HCT116 (cell line): ENCODE data around the gene NET1. TPM values are rescaled to one million over a fixed set of nuclear protein-coding genes. Genes with fewer than 3 reads are reported as not detected.

Source experiments
- ATAC-seq: fragments of 200-7000 bp; cut with Tn5 transposase; 2 replicates; pipeline ENCODE4 v1.9.1; 2020; ENCODE audit warnings: mild to moderate bottlenecking, moderate library complexity
- BruUV-seq: library from RNA; stranded (reverse); fragments of 400-500 nt; replicated peaks from 2 replicates; lab custom pipeline; 2021; lab: Mats Ljungman, UMichigan
- CTCF ChIA-PET: fragments of 300-600 bp; sonication (Branson Sonifier 250); formaldehyde crosslinking; loops from one replicate; lab custom pipeline; 2021; ENCODE audit warnings: antibody characterized with exemption; lab: Charles Lee
- POLR2A ChIA-PET: fragments of 300-600, 350-600 bp; sonication (Branson Sonifier 250); formaldehyde crosslinking; loops from one replicate; lab custom pipeline; 2021; ENCODE audit warnings: antibody characterized with exemption; lab: Charles Lee
- RAD21 ChIA-PET, 2 experiments: fragments of 300-600 bp; sonication (Branson Sonifier 250); formaldehyde crosslinking; loops; one replicate each; lab custom pipeline; 2023; ENCODE audit warnings: low total read pairs in 2 of 2; ENCODE audit not compliant: uncharacterized antibody in 2 of 2, unreplicated experiment in 2 of 2, low non-redundant PET in 1 of 2; lab: Charles Lee
- DNase-seq: peaks from one replicate; pipeline ENCODE4 v3.0.0-alpha.2; 2010; ENCODE audit warnings: low read depth, low spot score
- H2AFZ ChIP-seq: fragments of 200-600 bp; shearing (Covaris generic), sonication (generic); 2 replicates; pipeline ENCODE4 v1.6.1; 2017; ENCODE audit warnings: low read depth, mixed run types, mixed read lengths, antibody characterized with exemption, low read length; ENCODE audit not compliant: poor library complexity, severe bottlenecking
- H3K27ac ChIP-seq: 2 replicates; pipeline ENCODE4 v1.5.1; 2012; ENCODE audit warnings: low read depth, low read length
- H3K27me3 ChIP-seq: fragments of 200-600 bp; sonication (generic); 2 replicates; pipeline ENCODE4 v1.6.1; 2016; ENCODE audit warnings: mixed run types, low read length, mixed read lengths; ENCODE audit not compliant: insufficient read depth
- H3K36me3 ChIP-seq, 2 experiments: fragments of 200-500 bp in 1 of 2; fragments of 200-600 bp in 1 of 2; sonication (Bioruptor generic) in 1 of 2; sonication (generic) in 1 of 2; 2 replicates each; pipeline versions ENCODE4 v1.5.1 to v1.6.1; 2014 to 2016; ENCODE audit warnings: low read length in 2 of 2, inconsistent platforms in 1 of 2, mixed read lengths in 1 of 2, mixed run types in 1 of 2; ENCODE audit not compliant: insufficient read depth in 2 of 2, control insufficient read depth in 1 of 2
- H3K4me1 ChIP-seq, 2 experiments: fragments of 200-600 bp in 1 of 2; sonication (generic) in 1 of 2; 2 replicates each; pipeline versions ENCODE4 v1.5.1 to v1.6.1; 2012 to 2017; ENCODE audit warnings: low read length in 2 of 2, inconsistent platforms in 1 of 2, mild to moderate bottlenecking in 1 of 2, mixed read lengths in 1 of 2, mixed run types in 1 of 2, moderate library complexity in 1 of 2; ENCODE audit not compliant: insufficient read depth in 2 of 2, control insufficient read depth in 1 of 2
- H3K4me2 ChIP-seq: fragments of 200-600 bp; sonication (generic); 2 replicates; pipeline ENCODE4 v1.6.1; 2017; ENCODE audit warnings: mixed run types, low read length, mixed read lengths
- H3K4me3 ChIP-seq, 2 experiments: fragments of 200-600 bp in 1 of 2; sonication (generic) in 1 of 2; replicated peaks in 1 of 2; 2 replicates each; pipeline ENCODE4 v1.5.1; 2011 to 2016; ENCODE audit warnings: low read length in 2 of 2, control low read depth in 1 of 2, low read depth in 1 of 2, mild to moderate bottlenecking in 1 of 2, mixed read lengths in 1 of 2, mixed run types in 1 of 2
- H3K79me2 ChIP-seq: fragments of 200-600 bp; sonication (generic); 2 replicates; pipeline ENCODE4 v1.6.1; 2017; ENCODE audit warnings: mild to moderate bottlenecking, mixed run types, low read length, moderate library complexity, mixed read lengths; ENCODE audit not compliant: insufficient read depth
- H3K9ac ChIP-seq: fragments of 200-600 bp; sonication (generic); 2 replicates; pipeline ENCODE4 v1.6.1; 2016; ENCODE audit warnings: low read length, mixed read lengths
- H3K9me2 ChIP-seq: fragments of 200-600 bp; sonication (generic), shearing (Covaris generic); 2 replicates; pipeline ENCODE4 v1.6.1; 2017; ENCODE audit warnings: mixed run types, mild to moderate bottlenecking, moderate library complexity; ENCODE audit not compliant: insufficient read depth
- H3K9me3 ChIP-seq, 2 experiments: fragments of 200-500 bp in 1 of 2; fragments of 200-600 bp in 1 of 2; sonication (Bioruptor generic) in 1 of 2; sonication (generic) in 1 of 2; 2 replicates each; pipeline ENCODE4 v1.6.1; 2014 to 2017; ENCODE audit warnings: low read length in 2 of 2, mixed read lengths in 2 of 2, inconsistent platforms in 1 of 2, low read depth in 1 of 2, mild to moderate bottlenecking in 1 of 2, mixed run types in 1 of 2, moderate library complexity in 1 of 2; ENCODE audit not compliant: control insufficient read depth in 1 of 2, insufficient read depth in 1 of 2
- H4K20me1 ChIP-seq: fragments of 200-600 bp; sonication (generic), shearing (Covaris generic); 2 replicates; pipeline ENCODE4 v1.6.1; 2017; ENCODE audit warnings: mixed run types, mild to moderate bottlenecking, moderate library complexity; ENCODE audit not compliant: insufficient read depth
- ATF3 ChIP-seq: IDR thresholded peaks from 2 replicates; pipeline ENCODE4 v1.6.1; 2012
- CBX3 ChIP-seq: IDR thresholded peaks from 2 replicates; pipeline ENCODE4 v1.6.1; 2012; ENCODE audit warnings: low read depth
- CEBPB ChIP-seq: IDR thresholded peaks from 2 replicates; pipeline ENCODE4 v1.6.1; 2012; ENCODE audit warnings: low read depth
- ELF1 ChIP-seq: IDR thresholded peaks from 2 replicates; pipeline ENCODE4 v1.6.1; 2012; ENCODE audit warnings: low read depth, borderline replicate concordance
- EZH2phosphoT487 ChIP-seq: fragments of 200-600 bp; IDR thresholded peaks from 2 replicates; pipeline ENCODE4 v1.6.1; 2018; ENCODE audit warnings: antibody characterized with exemption, borderline replicate concordance
- FOSL1 ChIP-seq: IDR thresholded peaks from 2 replicates; pipeline ENCODE4 v1.6.1; 2012; ENCODE audit warnings: low read depth
- REST ChIP-seq: IDR thresholded peaks from 2 replicates; pipeline ENCODE4 v1.6.1; 2012; ENCODE audit warnings: low read depth
- SP1 ChIP-seq: IDR thresholded peaks from 2 replicates; pipeline ENCODE4 v1.6.1; 2012; ENCODE audit warnings: low read depth
- SRF ChIP-seq: IDR thresholded peaks from 2 replicates; pipeline ENCODE4 v1.6.1; 2012; ENCODE audit warnings: low read depth
- YY1 ChIP-seq: IDR thresholded peaks from 2 replicates; pipeline ENCODE4 v1.6.1; 2011; ENCODE audit warnings: low read length, low read depth, moderate library complexity, mild to moderate bottlenecking; ENCODE audit not compliant: insufficient replicate concordance; ENCODE audit errors: extremely low read depth
- intact Hi-C: fragments of 100-400 bp; cut with micrococcal nuclease; formaldehyde crosslinking; loops from 2 replicates; pipeline ENCODE4 v1.10.0; 2022
- total RNA-seq: library from RNA; stranded (reverse); gene quantifications from one replicate; pipeline ENCODE4 v1.2.1, GENCODE V29; 2021; ENCODE audit not compliant: unreplicated experiment

Gene NET1
- total RNA-seq, 1 experiment from 2014 or later = 51.2 TPM

GRCh38 chr10:5385224-5385623 is 27.1 kb upstream of the NET1 start (continued):
- no peak for TF ChIP-seq ATF3

- Histone ChIP-seq H3K36me3 (no peaks in the 10 kb centered on the region), H3K79me2 (no peaks in the 10 kb centered on the region), H4K20me1 (no peaks in the 10 kb centered on the region), H3K4me2 (no peak overlapping the region), H3K4me3 (no peak overlapping the region), H3K27me3 (no peaks in the 10 kb centered on the region), H2AFZ (no peak overlapping the region), H3K4me1 (no peaks in the 10 kb centered on the region), H3K27ac (no peak overlapping the region), H3K9me3 (peaks cover 11 to 16% of the 10 kb centered on the region in 2 experiments; a peak in 3 of 4 replicates), H3K9ac (no peak overlapping the region), H3K9me2 (no peaks in the 10 kb centered on the region)
- no TSS peak for BruUV-seq
- intact Hi-C loops = no loop called here
- no peak for TF ChIP-seq REST
- TF ChIP-seq CBX3 = no peak
- TF ChIP-seq SP1 = no peak
- TF ChIP-seq ELF1 = no peak
- TF ChIP-seq CEBPB = no peak
- TF ChIP-seq YY1 = no peak
- no peak for TF ChIP-seq SRF
- no peak for TF ChIP-seq EZH2phosphoT487
- TF ChIP-seq FOSL1 = no peak
- POLR2A ChIA-PET = no interaction called here
- CTCF ChIA-PET = no interaction called here
- ATAC-seq = no peak
- DNase-seq = no peak
- RAD21 ChIA-PET = no interaction called here
Observed at GRCh38 chr10:5387169-5387568, 25.2 kb upstream of the NET1 start.
